Measurements from ENCODE around the gene SLC9A9.
"Not testable (repeated sequence)": the region's sequence is repeated elsewhere in the genome, so short reads cannot be mapped to it uniquely, and the experiment has no call there.

The SLC9A9 gene

GRCh38 chr3:143808030-143808429 is 40.2 kb downstream of the SLC9A9 start:
- TF ChIP-seq CTCF (IDR thresholded peaks at IDR 0.05; ENCODE audit: low read depth, low read length, missing control alignments) = no peak
- H3K4me3 ChIP-seq (replicated peaks; ENCODE audit: low read depth, low read length) = no peak overlapping the region
- no peak for DNase-seq (ENCODE audit: extremely low read depth, low read depth)

- TF ChIP-seq CTCF (IDR thresholded peaks at IDR 0.05; ENCODE audit: low read depth, low read length, missing control alignments) = no peak
- no peak overlapping the region for H3K4me3 ChIP-seq (replicated peaks; ENCODE audit: low read depth, low read length)
- no peak for DNase-seq (ENCODE audit: extremely low read depth, low read depth)
Measured at GRCh38 chr3:143806038-143806437, 42.2 kb downstream of the SLC9A9 start.

- DNase-seq (ENCODE audit: extremely low read depth, low read depth); H3K4me3 ChIP-seq (replicated peaks; ENCODE audit: low read depth, low read length): not testable (repeated sequence)
Measured at GRCh38 chr3:143805476-143805875, 42.8 kb downstream of the SLC9A9 start.

- not testable (repeated sequence) for DNase-seq (ENCODE audit: extremely low read depth, low read depth)
Measured at GRCh38 chr3:143801046-143801445, 47.2 kb downstream of the SLC9A9 start.

GRCh38 chr3:143798151-143798550 is 50.1 kb downstream of the SLC9A9 start:
- not testable (repeated sequence) for DNase-seq (ENCODE audit: extremely low read depth, low read depth); H3K4me3 ChIP-seq (replicated peaks; ENCODE audit: low read depth, low read length)

More at GRCh38 chr3:143801046-143801445, 47.2 kb downstream of the SLC9A9 start:
- not testable (repeated sequence) for H3K4me3 ChIP-seq (replicated peaks; ENCODE audit: low read depth, low read length)

- no peak for DNase-seq (ENCODE audit: extremely low read depth, low read depth)
- no peak for TF ChIP-seq CTCF (IDR thresholded peaks at IDR 0.05; ENCODE audit: low read depth, low read length, missing control alignments)
- H3K4me3 ChIP-seq (replicated peaks; ENCODE audit: low read depth, low read length) = no peak overlapping the region
Measured at GRCh38 chr3:143795874-143796273, 52.4 kb downstream of the SLC9A9 start.

- no peak for TF ChIP-seq CTCF (IDR thresholded peaks at IDR 0.05; ENCODE audit: low read depth, low read length, missing control alignments)
- no peak overlapping the region for H3K4me3 ChIP-seq (replicated peaks; ENCODE audit: low read depth, low read length)
Measured at GRCh38 chr3:143794793-143795462, 53.3 kb downstream of the SLC9A9 start.

GRCh38 chr3:143793971-143794370 is 54.3 kb downstream of the SLC9A9 start:
- no peak for DNase-seq (ENCODE audit: extremely low read depth, low read depth)
- TF ChIP-seq CTCF (IDR thresholded peaks at IDR 0.05; ENCODE audit: low read depth, low read length, missing control alignments) = no peak
- H3K4me3 ChIP-seq (replicated peaks; ENCODE audit: low read depth, low read length) = no peak overlapping the region

More at GRCh38 chr3:143794793-143795462, 53.3 kb downstream of the SLC9A9 start:
- DNase-seq (ENCODE audit: extremely low read depth, low read depth) = no peak

All from HFF-Myc (cell line).